DMS153 treated with DMSO at 0.1 percent for 48 hours (cell line): Measurements from ENCODE around the gene ZSCAN18.
"Not testable (repeated sequence)": the region's sequence is repeated elsewhere in the genome, so short reads cannot be mapped to it uniquely, and the experiment has no call there.

ENCODE experiments used
- DNase-seq: peaks from one replicate; lab custom pipeline; 2025; ENCODE audit not compliant: unreplicated experiment; lab: John Stamatoyannopoulos, UW

Gene ZSCAN18, protein sequence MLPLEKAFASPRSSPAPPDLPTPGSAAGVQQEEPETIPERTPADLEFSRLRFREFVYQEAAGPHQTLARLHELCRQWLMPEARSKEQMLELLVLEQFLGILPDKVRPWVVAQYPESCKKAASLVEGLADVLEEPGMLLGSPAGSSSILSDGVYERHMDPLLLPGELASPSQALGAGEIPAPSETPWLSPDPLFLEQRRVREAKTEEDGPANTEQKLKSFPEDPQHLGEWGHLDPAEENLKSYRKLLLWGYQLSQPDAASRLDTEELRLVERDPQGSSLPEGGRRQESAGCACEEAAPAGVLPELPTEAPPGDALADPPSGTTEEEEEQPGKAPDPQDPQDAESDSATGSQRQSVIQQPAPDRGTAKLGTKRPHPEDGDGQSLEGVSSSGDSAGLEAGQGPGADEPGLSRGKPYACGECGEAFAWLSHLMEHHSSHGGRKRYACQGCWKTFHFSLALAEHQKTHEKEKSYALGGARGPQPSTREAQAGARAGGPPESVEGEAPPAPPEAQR

GRCh38 chr19:58097781-58098681, at the start of gene ZSCAN18:
Gene ZSCAN18, minus strand, starts transcription at chr19:58098231. Its CDS starts 7,964 bp downstream, at chr19:58090267.
- peak; percentile 35 for DNase-seq

GRCh38 chr19:58147475-58147874, 49.4 kb upstream of the ZSCAN18 start:
- DNase-seq = not testable (repeated sequence)

DNA sequence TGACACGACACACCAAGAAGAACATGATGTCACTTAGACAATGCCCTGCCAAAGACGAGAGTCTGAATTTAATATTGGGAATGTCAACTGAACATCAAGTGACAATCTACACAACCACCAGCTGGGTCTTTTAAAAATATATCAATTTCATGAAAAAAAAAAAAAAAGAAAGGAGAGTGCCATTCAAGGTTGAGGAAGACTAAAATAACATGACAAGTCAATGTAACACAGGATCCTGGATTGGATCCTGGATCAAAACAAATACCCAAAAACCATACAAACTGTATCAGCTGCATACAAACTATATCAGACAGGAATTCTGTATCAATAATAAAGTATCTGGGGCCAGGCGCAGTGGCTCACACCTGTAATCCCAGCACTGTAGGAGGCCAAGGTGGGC, 47.8 kb upstream of the ZSCAN18 start:
- DNase-seq = no peak

DNA sequence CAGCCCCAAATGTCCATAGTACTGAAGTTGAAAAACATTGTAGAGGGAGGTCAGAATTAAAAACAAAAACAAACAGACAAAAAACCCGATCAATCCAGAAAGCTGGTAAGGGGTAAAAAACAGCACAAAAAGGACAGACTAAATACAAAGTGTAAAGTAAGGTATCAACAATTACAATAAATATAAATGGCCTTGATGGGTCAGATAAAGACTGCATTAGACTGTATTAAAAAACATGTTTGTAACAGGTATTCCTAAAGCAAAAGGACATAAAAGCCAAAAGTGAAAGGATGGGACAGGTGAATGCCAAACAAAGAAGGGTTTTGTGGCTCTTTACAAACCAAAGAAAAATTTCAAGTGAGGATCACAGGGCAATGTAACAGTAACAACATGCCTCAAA, 36.2 kb upstream of the ZSCAN18 start:
- DNase-seq = no peak

DNA sequence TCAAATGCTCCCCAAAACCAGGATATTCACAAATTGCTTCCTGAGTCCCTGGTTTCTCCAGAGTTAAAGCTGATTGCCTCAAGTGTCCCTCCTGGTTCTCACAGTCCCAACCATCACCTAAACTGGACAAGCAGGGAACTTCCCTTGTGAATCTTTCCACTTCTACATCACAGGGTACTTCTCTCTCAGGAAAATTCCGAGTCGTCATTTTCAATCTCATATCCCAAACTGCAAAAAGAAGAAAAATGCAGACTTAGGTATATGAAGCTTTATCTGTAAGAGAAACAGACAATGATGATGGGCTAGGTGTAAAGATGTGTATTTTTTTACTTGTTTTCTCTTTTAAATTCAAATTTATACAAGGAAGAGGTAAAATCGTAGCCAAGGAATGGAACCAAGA, 31.3 kb upstream of the ZSCAN18 start:
- DNase-seq = no peak

DNA sequence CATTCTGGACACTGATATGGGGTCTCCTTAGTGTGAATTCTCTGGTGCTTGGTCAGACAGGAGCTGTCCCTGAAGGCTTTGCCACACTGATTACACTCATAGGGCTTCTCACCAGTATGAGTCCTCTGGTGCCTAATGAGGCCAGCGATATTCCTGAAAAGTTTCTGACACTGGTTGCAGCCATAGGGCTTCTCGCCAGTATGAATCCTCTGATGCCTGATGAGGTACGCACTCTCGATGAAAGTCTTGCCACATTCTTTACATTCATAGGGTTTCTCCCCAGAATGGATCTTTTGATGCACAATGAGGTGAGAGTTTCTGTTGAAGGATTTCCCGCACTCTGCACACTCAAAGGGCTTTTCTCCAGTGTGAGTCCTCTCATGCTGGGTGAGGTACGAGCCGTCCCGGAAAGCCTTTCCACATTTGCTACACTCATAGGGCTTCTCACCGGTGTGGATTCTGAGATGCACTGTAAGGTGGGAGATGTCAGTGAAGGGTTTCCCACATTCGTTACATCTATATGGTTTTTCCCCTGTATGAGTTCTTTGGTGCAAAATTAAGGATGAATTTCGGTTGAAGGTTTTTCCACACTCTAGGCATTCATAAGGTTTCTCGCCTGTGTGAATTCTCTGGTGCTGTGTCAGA, 30.1 kb upstream of the ZSCAN18 start:
- DNase-seq = no peak

GRCh38 chr19:58123354-58123753, 25.3 kb upstream of the ZSCAN18 start:
- no peak for DNase-seq

- no peak for DNase-seq
Observed at GRCh38 chr19:58118979-58119733, 21.1 kb upstream of the ZSCAN18 start.

DNA sequence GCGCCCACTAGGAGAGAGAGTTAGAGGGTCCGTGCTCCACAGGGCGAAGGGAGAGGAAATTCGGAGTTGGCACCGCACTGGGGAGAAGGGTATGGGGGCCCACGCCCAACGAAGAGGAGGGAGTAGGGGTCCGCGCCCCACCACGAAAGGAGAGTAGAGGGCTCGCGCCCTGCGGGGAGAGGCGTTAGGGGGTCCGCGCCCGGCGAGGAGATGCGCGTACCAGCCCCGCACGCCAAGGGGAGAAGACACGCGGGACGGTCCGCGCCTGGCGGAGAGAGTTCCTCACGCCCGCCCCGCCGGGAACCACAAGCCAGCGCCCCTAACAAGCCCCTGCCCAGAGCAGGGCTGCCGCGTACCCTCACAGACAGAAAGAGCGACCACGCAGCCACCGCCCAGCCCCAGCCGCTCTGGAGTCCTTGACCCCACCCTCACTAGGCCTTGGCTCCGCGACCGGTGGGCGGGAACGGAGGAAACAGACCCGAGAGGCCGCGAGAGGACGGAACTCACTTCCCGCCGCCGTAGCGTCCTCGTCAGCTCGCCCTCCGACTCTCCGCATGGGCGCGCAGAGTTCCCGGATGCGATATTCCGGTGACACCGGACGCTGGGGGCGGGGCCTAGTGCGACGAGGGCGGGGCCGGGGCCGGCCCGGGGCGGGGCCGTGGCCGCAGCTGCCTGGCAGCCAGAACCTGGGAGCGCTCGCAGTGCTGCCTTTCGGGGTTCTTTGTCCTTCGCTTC, 20.0 kb upstream of the ZSCAN18 start:
- no peak for DNase-seq

DNA sequence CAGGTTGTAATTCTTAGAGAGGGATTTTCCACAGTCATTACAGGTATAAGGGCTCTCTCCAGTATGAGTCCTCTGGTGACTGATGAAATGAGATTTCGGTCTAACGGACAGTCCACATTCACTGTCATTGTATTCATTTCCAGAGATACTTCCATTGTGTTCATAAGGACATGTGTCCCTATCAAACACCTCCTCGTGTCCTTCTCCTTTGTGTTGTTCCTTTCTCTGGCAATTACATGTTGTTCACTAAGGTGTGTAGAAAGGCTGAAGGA, 10.5 kb upstream of the ZSCAN18 start:
- no peak for DNase-seq

DNA sequence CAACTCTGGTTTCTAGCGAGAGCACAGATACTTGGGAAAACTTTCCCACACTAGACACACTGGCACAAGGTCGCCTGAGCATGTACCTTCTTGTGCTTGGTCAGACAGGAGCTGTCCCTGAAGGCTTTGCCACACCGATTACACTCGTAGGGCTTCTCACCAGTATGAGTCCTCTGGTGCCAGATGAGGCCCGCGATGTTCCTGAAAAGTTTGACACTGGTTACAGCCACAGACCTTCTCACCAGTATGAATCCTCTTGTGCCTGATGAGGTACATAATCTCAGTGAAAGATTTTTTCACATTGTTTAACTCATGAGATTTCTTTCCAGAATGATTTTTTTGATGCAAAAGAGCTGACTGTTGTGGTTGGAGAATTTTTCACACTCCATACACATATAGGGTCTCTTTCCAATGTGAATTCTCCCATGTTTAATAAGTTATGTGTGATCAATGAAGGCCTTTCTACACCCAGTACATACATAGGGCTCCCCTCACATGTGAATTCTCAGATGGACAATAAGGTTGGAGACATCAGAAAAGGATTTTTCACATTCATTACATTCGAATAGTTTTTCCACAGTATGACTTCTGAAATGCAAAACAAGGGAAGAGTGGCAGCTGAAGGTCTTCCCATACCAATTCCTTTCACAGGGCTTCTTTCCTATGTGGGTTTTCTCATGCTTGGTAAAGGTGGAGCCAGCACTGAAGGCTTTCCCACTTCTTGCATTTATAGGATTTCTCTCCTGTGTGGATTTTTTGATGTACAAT, 9.9 kb upstream of the ZSCAN18 start:
- DNase-seq = no peak

GRCh38 chr19:58098682-58098998, 609 bp upstream of the ZSCAN18 start:
- no peak for DNase-seq

- DNase-seq = no peak
Observed at GRCh38 chr19:58097349-58097748, 682 bp downstream of the ZSCAN18 start.

DNA sequence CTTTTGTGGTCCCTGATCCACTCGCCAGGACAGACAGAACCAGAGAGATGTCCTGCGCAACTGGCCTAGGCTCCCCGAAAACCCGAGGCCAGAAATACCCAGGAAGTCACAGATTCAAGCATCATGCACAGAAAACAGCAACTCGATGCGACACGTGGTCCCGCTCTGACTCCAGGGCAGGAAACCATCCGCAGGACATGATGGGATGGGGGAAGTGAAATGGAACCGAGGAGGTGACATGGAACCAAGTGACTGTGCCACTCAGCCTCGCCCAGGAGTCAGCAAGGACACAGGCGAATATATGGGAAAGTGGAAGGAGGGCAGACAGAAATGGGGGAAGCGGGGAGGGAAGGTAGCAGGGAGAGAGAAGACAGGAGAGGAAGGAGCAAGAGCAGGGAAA, 1.1 kb downstream of the ZSCAN18 start:
- DNase-seq = no peak

DNA sequence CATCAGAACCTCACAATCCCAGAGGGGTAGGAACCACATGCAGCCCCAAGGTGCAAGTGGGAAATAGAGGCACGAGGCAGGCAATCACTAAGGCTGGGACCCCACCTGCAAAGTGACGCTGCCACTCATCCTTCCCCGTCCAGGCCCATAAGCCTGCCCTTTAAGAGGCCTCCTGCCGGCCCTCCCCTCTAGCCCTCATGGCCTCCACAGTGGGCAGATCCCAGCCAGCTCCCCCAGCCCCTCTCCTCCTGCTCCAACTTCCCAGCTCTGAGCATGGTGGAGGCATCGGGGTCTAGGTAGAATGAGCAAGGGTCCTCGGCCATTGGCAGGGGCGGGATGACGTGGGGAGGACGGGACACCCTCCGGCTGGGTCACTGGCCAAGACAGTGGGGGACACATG, 2.7 kb downstream of the ZSCAN18 start:
- no peak for DNase-seq

GRCh38 chr19:58093071-58093470, 5.0 kb downstream of the ZSCAN18 start:
- DNase-seq = no peak

DNA sequence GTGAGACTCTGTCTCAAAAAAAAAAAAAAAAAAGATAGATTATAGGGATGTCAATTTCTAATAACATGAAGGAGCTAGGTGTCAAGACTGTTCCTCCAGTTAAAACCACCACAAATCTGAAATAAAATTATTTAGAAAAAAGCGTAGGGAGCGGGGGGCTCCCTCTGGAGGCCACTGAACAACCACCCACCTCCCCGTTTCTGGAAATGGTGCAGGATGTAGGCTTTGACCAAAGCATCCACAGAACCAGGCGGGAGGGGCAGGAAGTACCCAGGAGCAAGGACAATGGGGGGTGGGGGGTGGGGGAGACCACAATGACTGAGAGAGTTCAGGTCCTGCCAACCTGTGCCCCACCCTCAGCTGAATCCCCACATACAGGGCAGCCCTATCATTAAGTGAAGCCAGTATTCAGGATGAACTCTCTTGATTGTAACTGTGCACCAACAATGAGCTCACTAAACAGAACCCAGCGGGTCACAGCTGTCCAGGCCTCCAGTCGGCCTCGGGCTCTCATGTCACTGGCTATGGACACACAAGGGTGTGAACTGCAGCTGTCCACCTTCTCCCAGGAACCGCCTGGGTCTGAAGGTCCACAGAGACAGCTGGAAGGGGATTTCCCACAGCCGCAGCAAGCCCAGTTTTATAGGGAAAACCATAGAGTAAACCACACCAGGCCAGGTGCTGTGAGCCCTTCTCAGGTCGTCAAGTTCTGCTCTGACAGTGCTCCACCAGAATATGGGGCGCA, 6.6 kb downstream of the ZSCAN18 start:
- no peak for DNase-seq

GRCh38 chr19:58089846-58090245, 8.2 kb downstream of the ZSCAN18 start:
- no peak for DNase-seq

GRCh38 chr19:58088521-58089052, 9.4 kb downstream of the ZSCAN18 start:
- no peak for DNase-seq
